A549 (cell line): ENCODE data around the gene ZBTB25. TPM values are rescaled to one million over a fixed set of nuclear protein-coding genes. Genes with fewer than 3 reads are reported as not detected.

Experiments
- ATAC-seq, 2 experiments: fragments of 200-7000 bp in 1 of 2; fragments of >200 bp in 1 of 2; cut with Nextera tagmentation in 1 of 2; cut with Tn5 transposase in 1 of 2; 3 replicates each; pipeline versions ENCODE4 v1.8.0 to v1.9.1; 2018 to 2020; ENCODE audit warnings: mild to moderate bottlenecking in 1 of 2, moderate library complexity in 1 of 2
- CTCF ChIA-PET: fragments of 300-600 bp; sonication (Branson Sonifier 250); formaldehyde crosslinking; extraction: SDS; loops from one replicate; lab custom pipeline; 2021; ENCODE audit warnings: antibody characterized with exemption, inconsistent platforms; lab: Yijun Ruan, JAX
- POLR2A ChIA-PET: fragments of 350-600 bp; formaldehyde crosslinking; extraction: SDS; loops from one replicate; lab custom pipeline; 2021; ENCODE audit warnings: antibody characterized with exemption, inconsistent platforms; lab: Yijun Ruan, JAX
- DNase-seq, 2 experiments: peaks; one replicate each; pipeline versions ENCODE4 v3.0.0 to v3.0.0-alpha.2; 2011 to 2016; ENCODE audit warnings: low read depth in 1 of 2, low spot score in 1 of 2
- FAIRE-seq: peaks from 2 replicates; lab custom pipeline; 2011; peaks lifted over from hg19 to GRCh38; lab: Jason Lieb, UNC
- H3K27ac ChIP-seq, 2 experiments: fragments of >200 bp; sonication (Bioruptor Twin); formaldehyde crosslinking; 3 replicates each; pipeline ENCODE4 v1.5.1; 2016 to 2017
- H3K4me1 ChIP-seq: fragments of >200 bp; sonication (Bioruptor Twin); formaldehyde crosslinking; 3 replicates; pipeline ENCODE4 v1.6.1; 2016
- H3K4me2 ChIP-seq: fragments of >200 bp; sonication (Bioruptor Twin); formaldehyde crosslinking; 3 replicates; pipeline ENCODE4 v1.6.1; 2016
- H3K4me3 ChIP-seq: fragments of >200 bp; sonication (Bioruptor Twin); formaldehyde crosslinking; 3 replicates; pipeline ENCODE4 v1.5.1; 2016
- H3K9me3 ChIP-seq: fragments of >200 bp; sonication (Bioruptor Twin); formaldehyde crosslinking; 3 replicates; pipeline ENCODE4 v1.6.1; 2016
- CHD2 ChIP-seq: fragments of 150-350 bp; IDR thresholded peaks from 2 replicates; pipeline ENCODE4 v1.6.1; 2014; ENCODE audit warnings: low read length; ENCODE audit not compliant: partially characterized antibody
- CTCF ChIP-seq: fragments of >200 bp; sonication (Bioruptor Twin); formaldehyde crosslinking; IDR thresholded peaks from 3 replicates; pipeline ENCODE4 v1.5.1; 2016
- EHF ChIP-seq: fragments of 250-450 bp; sonication (Bioruptor Pico); IDR thresholded peaks from 2 replicates; pipeline ENCODE4 v1.5.0; 2020; ENCODE audit warnings: mild to moderate bottlenecking
- EP300 ChIP-seq, 2 experiments: fragments of >200 bp; sonication (Bioruptor Twin); formaldehyde crosslinking; IDR thresholded peaks; 2 replicates in 1 of 2; 3 replicates in 1 of 2; pipeline ENCODE4 v1.6.1; 2016 to 2017
- FOSL2 ChIP-seq, 2 experiments: fragments of 450-650 bp in 1 of 2; fragments of >200 bp in 1 of 2; sonication (Bioruptor Twin) in 1 of 2; formaldehyde crosslinking; IDR thresholded peaks; 2 replicates each; pipeline versions ENCODE4 v1.5.0 to v1.6.1; 2016 to 2020; ENCODE audit warnings: mild to moderate bottlenecking in 1 of 2, moderate library complexity in 1 of 2
- GATA3 ChIP-seq: IDR thresholded peaks from 2 replicates; pipeline ENCODE4 v1.6.1; 2012; ENCODE audit warnings: borderline replicate concordance
- HEYL ChIP-seq: fragments of 250-450 bp; sonication (Bioruptor Pico); IDR thresholded peaks from 2 replicates; pipeline ENCODE4 v1.8.0; 2021; ENCODE audit warnings: mild to moderate bottlenecking, moderate library complexity
- HOXA7 ChIP-seq: fragments of 250-450 bp; sonication (Bioruptor Pico); IDR thresholded peaks from 2 replicates; pipeline ENCODE4 v1.5.0; 2020; ENCODE audit warnings: mild to moderate bottlenecking, moderate library complexity
- JUN ChIP-seq, 2 experiments: fragments of >200 bp; sonication (Bioruptor Twin); formaldehyde crosslinking; IDR thresholded peaks; 2 replicates in 1 of 2; 3 replicates in 1 of 2; pipeline ENCODE4 v1.6.1; 2016 to 2017
- JUNB ChIP-seq: fragments of >200 bp; sonication (Bioruptor Twin); formaldehyde crosslinking; IDR thresholded peaks from 2 replicates; pipeline ENCODE4 v1.6.1; 2016
- MAFK ChIP-seq: fragments of 450-650 bp; IDR thresholded peaks from 2 replicates; pipeline ENCODE4 v1.6.1; 2014; ENCODE audit not compliant: partially characterized antibody
- NFE2L2 ChIP-seq: fragments of 150-350 bp; conservative IDR thresholded peaks from 2 replicates; pipeline ENCODE4 v1.6.1; 2014; ENCODE audit warnings: low read length
- NR3C1 ChIP-seq: fragments of >200 bp; sonication (Bioruptor Twin); formaldehyde crosslinking; IDR thresholded peaks from 3 replicates; pipeline ENCODE4 v1.6.1; 2017
- POLR2A ChIP-seq: IDR thresholded peaks from 2 replicates; pipeline ENCODE4 v1.6.1; 2012; ENCODE audit warnings: mild to moderate bottlenecking, low read length
- POLR2AphosphoS2 ChIP-seq: conservative IDR thresholded peaks from 2 replicates; pipeline ENCODE4 v1.6.1; 2012; ENCODE audit warnings: low read length, improper control_type of control experiment, inconsistent platforms
- RAD21 ChIP-seq, 2 experiments: fragments of >200 bp in 1 of 2; sonication (Bioruptor Twin) in 1 of 2; formaldehyde crosslinking in 1 of 2; IDR thresholded peaks in 1 of 2; conservative IDR thresholded peaks in 1 of 2; 2 replicates in 1 of 2; 3 replicates in 1 of 2; pipeline ENCODE4 v1.6.1; 2012 to 2018; ENCODE audit warnings: inconsistent platforms in 1 of 2
- RARB ChIP-seq: fragments of 250-450 bp; sonication (Bioruptor Pico); IDR thresholded peaks from 2 replicates; pipeline ENCODE4 v1.8.0; 2021; ENCODE audit warnings: mild to moderate bottlenecking, moderate library complexity
- SMC3 ChIP-seq: fragments of >200 bp; sonication (Bioruptor Twin); formaldehyde crosslinking; IDR thresholded peaks from 3 replicates; pipeline ENCODE4 v1.6.1; 2018; ENCODE audit warnings: inconsistent platforms
- SREBF2 ChIP-seq: fragments of 450-650 bp; IDR thresholded peaks from 2 replicates; pipeline ENCODE4 v1.6.1; 2014; ENCODE audit warnings: mild to moderate bottlenecking, moderate library complexity
- WGBS: methylation state at CpG from one replicate; pipeline ENCODE4 v1.1.6; 2017; ENCODE audit errors: missing lambda C conversion rate; 5-methylcytosine and 5-hydroxymethylcytosine counted together
- polyA plus RNA-seq, 4 experiments: library from polyadenylated mRNA; depleted of rRNA in 3 of 4; stranded (reverse); fragments of >200 nt; fragmentation: RNase III in 1 of 4; extraction: RNeasy Plus Mini Kit Qiagen cat#74134 plus additional on column Dnase treatment in 1 of 4; gene quantifications; 2 replicates in 3 of 4; 3 replicates in 1 of 4; pipeline ENCODE4 v1.2.3, GENCODE V29; 2011 to 2017
- TF ChIP-seq, protein P1 (sequence below): fragments of >200 bp; sonication (Bioruptor Twin); formaldehyde crosslinking; IDR thresholded peaks from 2 replicates; pipeline ENCODE4 v1.6.1; 2016
- TF ChIP-seq, protein P2 (sequence below): fragments of 250-450 bp; sonication (Bioruptor Pico); IDR thresholded peaks from 2 replicates; pipeline ENCODE4 v1.5.0; 2020; ENCODE audit warnings: low read depth, mild to moderate bottlenecking, moderate library complexity
- TF ChIP-seq, protein P3 (sequence below): IDR thresholded peaks from 2 replicates; pipeline ENCODE4 v1.6.1; 2012

Gene ZBTB25
- polyA plus RNA-seq, 2 of the 4 experiments (the other 2 are of a cell fraction), result 5.4 to 15.0 TPM

DNA sequence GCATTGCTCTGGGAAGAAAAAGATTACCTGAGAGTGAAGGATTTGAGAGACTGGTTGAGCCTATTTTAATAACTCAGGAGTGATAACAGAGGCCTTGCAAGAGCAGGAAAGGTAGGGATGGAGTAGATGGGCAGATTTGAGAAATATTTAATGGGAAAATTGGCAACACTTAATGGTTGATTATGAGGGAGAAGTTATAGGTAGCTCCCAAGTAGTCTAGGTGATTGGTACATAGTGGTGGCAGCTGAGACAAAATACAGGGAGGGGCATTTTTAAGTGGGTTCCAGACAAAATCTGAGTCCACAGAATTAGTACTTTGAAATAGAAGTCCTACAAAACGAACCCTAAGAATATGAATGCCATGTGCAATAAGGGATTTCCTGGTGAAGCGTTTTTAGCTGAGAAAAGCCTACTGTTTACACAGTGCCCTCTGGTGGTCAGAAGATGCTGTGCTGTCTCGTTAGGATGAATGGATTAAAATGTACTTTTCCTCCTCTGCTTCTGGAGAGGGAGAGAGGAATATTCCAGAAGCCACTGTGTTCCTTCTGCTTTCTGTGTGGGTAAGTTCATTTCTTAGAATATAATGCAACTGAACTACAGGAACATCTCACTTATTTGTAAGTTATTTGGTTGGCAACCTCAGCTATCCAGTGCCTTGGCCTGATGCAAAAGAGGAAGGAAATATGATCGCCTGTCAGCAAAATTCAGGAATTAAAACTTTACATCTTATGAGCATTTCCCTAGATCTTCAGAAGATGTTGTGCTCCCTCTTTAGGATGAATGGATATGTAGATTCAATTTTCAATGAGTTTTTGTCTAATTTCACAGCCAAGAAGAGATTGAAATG, 7.4 kb upstream of the ZBTB25 start:
- H3K4me2 ChIP-seq, result peak overlapping the region; percentile 58

DNA sequence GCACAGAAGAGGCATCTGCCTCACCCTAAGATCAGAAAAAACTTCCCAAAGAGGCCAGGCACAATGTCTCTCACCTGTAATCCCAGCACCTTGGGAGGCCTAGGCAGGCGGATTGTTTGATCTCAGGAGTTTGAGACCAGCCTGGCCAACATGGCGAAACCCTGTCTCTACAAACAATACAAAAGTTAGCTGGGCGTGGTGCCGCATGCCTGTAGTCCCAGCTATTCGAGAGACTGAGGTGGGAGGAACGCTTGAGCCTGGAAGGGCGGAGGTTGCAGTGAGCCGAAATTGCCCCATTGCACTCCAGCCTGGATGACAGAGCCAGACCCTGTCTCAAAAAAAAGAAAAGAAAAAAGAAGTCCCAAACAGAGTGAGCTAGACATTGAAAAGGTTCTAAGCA, 5.4 kb upstream of the ZBTB25 start:
- POLR2A ChIA-PET, result interaction anchor here (1.5 kb wide), 1 partner anchor 31 kb away, joined by 9 read pairs; the partner anchor contains the start of gene HSPA2
- Histone ChIP-seq H3K9me3 (no peaks in the 10 kb centered on the region), H3K4me1 (peaks cover 65% of the 10 kb centered on the region), H3K4me2 (peak overlapping the region; percentile 87), H3K27ac (peak overlapping the region; percentile 5 to 28; a peak in 3 of 6 replicates), H3K4me3 (no peak overlapping the region)
- FAIRE-seq (no peak), DNase-seq (peak in 1 of 2 experiments; percentile 21), ATAC-seq (no peak)
- WGBS, result 74% methylated on average over 8 of the region's 8 CpGs
- CTCF ChIA-PET, result interaction anchor here (0.6 to 2.3 kb wide), 7 partner anchors 14 to 171 kb away, joined by 3 to 11 read pairs (median 4); partner anchors contain the start of gene HSPA2
- TF ChIP-seq NR3C1 (no peak), RARB (CRISPR knock-in tag) (no peak), FOSL2 (IDR thresholded peaks at IDR 0.05) (no peak), FOSL2 (CRISPR knock-in tag; IDR thresholded peaks at IDR 0.05) (no peak), JUN (IDR thresholded peaks at IDR 0.05) (no peak), NFE2L2 (no peak), EHF (CRISPR knock-in tag) (no peak), HEYL (CRISPR knock-in tag) (no peak), POLR2A (no peak), SMC3 (no peak), SREBF2 (no peak), CHD2 (no peak), EP300 (IDR thresholded peaks at IDR 0.05) (no peak), POLR2AphosphoS2 (no peak), GATA3 (no peak)
- TF ChIP-seq, protein P1, sequence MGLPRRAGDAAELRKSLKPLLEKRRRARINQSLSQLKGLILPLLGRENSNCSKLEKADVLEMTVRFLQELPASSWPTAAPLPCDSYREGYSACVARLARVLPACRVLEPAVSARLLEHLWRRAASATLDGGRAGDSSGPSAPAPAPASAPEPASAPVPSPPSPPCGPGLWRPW, result no peak
- TF ChIP-seq, protein P2, sequence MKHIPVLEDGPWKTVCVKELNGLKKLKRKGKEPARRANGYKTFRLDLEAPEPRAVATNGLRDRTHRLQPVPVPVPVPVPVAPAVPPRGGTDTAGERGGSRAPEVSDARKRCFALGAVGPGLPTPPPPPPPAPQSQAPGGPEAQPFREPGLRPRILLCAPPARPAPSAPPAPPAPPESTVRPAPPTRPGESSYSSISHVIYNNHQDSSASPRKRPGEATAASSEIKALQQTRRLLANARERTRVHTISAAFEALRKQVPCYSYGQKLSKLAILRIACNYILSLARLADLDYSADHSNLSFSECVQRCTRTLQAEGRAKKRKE (CRISPR knock-in tag), result no peak

More for the DNA sequence above, 7.4 kb upstream of the ZBTB25 start:
- peak; percentile 32 to 76 for DNase-seq
- POLR2A ChIA-PET, result interaction anchor here (0.6 to 0.8 kb wide), 2 partner anchors 29 to 123 kb away, joined by 4 to 6 read pairs; partner anchors contain the start of genes HSPA2 and MTHFD1
- FAIRE-seq, result no peak
- Histone ChIP-seq H3K4me3 (no peak overlapping the region), H3K4me1 (peaks cover 75% of the 10 kb centered on the region), H3K27ac (peak overlapping the region; percentile 34 to 71), H3K9me3 (no peaks in the 10 kb centered on the region)
- TF ChIP-seq MAFK (peak; percentile 7), SMC3 (peak; percentile 71), CTCF (peak; percentile 96), HOXA7 (CRISPR knock-in tag) (0 out of 2 replicates have a peak, but pooled peaks have one; percentile 18), RAD21 (conservative IDR thresholded peaks at IDR 0.05 in 1 of 2, IDR thresholded peaks at IDR 0.05 in 1 of 2) (peak; percentile 53), JUNB (no peak)
- TF ChIP-seq, protein P3, sequence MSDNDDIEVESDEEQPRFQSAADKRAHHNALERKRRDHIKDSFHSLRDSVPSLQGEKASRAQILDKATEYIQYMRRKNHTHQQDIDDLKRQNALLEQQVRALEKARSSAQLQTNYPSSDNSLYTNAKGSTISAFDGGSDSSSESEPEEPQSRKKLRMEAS, result peak; percentile 36
- TF ChIP-seq, protein P2 (CRISPR knock-in tag), result no peak
- ATAC-seq, result peak; percentile 81 to 83; a peak in 5 of 6 replicates
- 26% methylated on average over 4 of the region's 4 CpGs for WGBS
- CTCF ChIA-PET, result interaction anchor here (0.6 to 3.7 kb wide), 37 partner anchors 10 to 425 kb away, joined by 3 to 29 read pairs (median 4); partner anchors contain the start of gene HSPA2
